Adipose tissue (tissue), 3 donors: ENCODE measurements around the gene NDUFB5. TPM values are rescaled to one million over a fixed set of nuclear protein-coding genes. Genes with fewer than 3 reads are reported as not detected.
"Not testable (repeated sequence)": the region's sequence is repeated elsewhere in the genome, so short reads cannot be mapped to it uniquely, and the experiment has no call there.

ENCODE experiments used
- H3K27ac ChIP-seq: one replicate; pipeline ENCODE4 v1.5.1; 2013; ENCODE audit warnings: low read depth, low read length
- WGBS, 3 donors: extraction: QIAGEN DNeasy Blood & Tissue Kit; methylation state at CpG; one replicate each; pipeline ENCODE4 v1.1.7; 2013; 5-methylcytosine and 5-hydroxymethylcytosine counted together
- polyA plus RNA-seq, 3 donors: library from polyadenylated mRNA; stranded (reverse); fragments of 200-250 nt; gene quantifications; one replicate each; pipeline ENCODE4 v1.2.3, GENCODE V29; 2013
- donor health status: healthy with polysubstance abuse.
- donor health status: Bipolar disorder and iron deficiency.
- donor health status: healthy.

Gene NDUFB5
- polyA plus RNA-seq, 3 donors, result 42.5 to 145 (median 86.6) TPM

DNA sequence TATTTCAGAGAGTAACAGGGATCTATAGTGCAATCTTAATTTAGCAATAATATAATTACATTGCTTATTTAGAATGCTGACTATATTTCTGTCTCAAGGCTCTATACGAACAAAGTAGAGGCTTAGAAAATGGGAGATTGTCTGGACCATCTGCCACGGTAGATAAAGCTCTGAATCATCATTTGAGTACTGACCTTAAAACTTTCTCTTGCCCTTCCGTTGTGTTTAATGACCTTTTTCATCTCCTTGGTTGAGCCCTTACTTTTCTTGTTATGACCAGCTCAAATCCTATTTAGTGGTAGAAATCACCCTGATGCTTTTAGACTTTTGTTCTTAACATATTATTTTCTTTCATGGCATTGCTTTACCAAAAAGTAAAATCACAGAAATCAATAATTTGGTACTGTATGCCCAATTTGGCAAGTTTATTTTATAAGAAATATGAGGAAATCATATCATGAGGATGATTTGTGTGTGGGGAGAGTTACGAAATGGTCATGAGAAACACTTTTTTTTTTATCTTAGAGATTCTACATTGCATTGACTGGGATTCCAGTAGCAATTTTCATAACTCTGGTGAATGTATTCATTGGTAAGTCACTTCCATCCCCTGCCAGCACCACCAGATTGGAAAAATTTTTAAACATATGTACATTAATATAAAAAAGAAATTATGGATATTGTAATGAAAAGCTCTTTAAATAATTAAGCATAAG lies 11.0 kb downstream of the NDUFB5 start:
- H3K27ac ChIP-seq, result no peak overlapping the region
- WGBS, 3 donors, result 77 to 82% (median 80%) methylated on average over 4 of the region's 4 CpGs

DNA sequence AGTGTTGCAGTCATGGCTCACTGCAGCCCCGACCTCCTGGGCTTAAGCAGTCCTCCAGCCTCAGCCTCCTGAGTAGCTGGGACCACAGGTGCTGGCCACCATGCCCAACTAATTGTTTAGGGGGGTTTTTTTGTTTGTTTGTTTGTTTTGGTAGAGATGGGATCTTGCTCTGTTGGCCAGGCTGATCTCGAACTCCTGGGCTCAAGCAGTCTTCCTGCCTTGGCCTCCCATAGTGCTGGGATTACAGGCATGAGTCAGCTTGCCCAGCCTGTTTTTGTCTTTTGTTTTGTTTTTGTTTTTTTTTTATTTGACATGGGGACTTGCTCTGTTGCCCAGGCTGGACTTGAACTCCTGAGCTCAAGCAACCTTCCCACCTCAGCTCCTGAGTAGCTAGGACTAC lies 17.4 kb downstream of the NDUFB5 start:
- 95 to 98% (median 96%) methylated on average over 2 of the region's 2 CpGs for WGBS, 3 donors
- H3K27ac ChIP-seq, result no peak overlapping the region

DNA sequence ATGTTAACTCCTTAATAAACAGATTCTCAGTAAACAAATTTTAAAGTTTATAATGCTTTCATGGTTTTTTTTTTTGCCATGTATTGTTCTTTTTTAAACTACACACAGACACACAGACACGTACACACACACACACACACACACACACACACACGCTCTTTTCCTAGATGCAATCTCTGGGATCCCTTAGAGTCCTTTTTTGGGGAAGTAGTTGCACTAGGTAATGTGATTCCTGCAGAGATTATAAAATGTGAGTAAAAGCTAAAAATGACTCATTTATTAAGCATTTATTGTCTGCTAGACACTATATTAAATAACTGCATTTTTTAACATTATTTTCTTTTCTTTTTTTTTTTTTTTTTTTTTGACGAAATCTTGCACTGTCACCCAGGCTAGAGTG lies 19.9 kb downstream of the NDUFB5 start:
- H3K27ac ChIP-seq, result no peak overlapping the region
- 78 to 88% (median 81%) methylated on average over 3 of the region's 3 CpGs for WGBS, 3 donors

DNA sequence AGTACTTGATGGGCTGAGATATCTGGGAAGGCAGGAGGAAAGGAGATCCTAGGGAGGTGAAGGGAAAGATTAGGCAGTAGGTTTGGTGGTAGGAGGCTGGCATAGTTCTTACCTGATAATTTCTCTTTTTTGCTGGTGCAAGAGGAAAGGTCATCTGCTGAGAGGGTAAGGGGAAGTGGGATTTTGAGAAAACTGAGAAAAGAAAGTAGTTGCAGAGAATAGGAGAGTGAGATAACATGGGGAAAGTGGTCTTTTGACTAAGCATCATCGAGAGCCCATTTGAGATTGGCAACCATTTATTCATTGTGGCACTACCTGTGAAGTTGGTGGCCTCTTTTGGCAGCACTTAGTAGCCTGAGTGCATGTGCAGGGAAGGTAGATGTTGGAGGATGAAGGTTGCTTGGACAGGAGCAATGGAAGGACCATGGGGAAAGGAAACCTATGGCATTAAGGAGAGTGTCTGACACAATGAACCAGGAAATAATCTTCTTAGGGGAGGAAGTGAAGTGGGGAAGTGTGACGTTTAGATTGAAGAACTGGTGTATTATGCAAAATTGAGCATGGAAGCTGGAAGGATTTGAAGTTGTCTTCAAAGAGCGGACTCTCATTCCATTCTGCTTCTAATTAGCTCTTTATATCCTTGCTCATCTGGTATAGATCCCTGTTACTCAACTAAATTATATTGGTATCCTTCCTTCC lies 26.3 kb downstream of the NDUFB5 start:
- H3K27ac ChIP-seq, result no peak overlapping the region
- WGBS, 3 donors, result 69 to 82% (median 74%) methylated on average over 3 of the region's 3 CpGs

DNA sequence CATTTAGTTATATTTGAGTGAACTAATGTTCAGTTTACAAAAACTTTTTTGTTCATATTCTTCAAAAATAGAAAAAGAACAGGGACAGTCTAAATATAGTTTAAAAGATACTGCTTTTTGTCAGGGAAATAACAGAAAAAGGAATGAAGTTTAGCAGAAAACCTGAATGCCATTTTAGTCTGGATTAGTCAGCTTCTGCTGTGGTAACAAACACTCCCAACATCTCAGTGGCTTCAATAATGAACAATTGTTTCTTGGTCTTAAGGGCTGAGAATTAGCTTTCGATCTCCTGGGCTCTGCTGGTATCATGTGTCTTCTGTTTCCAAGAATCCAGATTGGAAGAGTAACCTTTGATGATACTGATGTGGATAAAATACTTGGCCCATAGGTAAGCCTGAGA lies 35.9 kb downstream of the NDUFB5 start:
- H3K27ac ChIP-seq, result no peak overlapping the region
- WGBS, 3 donors, result 94 to 97% (median 95%) methylated on average over 1 of the region's 1 CpG

DNA sequence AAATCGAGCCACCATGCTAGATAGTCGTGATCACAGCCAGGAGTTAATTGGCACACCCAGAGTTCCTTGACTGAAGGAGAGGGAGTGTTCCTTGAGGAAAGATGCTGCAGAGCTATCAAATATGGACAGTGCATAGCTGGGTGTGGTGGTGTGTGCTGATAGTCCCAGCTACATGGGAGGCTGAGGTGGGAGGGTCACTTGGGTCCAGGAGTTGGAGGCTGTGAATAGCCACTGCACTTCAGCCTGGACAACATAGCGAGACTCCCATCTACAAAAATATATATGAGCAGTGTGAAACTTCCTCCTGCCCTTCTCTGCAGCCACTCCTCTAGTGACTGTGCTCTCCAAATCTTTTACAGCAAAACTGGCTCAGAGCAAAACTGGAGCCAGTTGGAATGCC lies 38.3 kb downstream of the NDUFB5 start:
- WGBS, 3 donors, result 86 to 91% (median 87%) methylated on average over 3 of the region's 3 CpGs
- H3K27ac ChIP-seq, result no peak overlapping the region

DNA sequence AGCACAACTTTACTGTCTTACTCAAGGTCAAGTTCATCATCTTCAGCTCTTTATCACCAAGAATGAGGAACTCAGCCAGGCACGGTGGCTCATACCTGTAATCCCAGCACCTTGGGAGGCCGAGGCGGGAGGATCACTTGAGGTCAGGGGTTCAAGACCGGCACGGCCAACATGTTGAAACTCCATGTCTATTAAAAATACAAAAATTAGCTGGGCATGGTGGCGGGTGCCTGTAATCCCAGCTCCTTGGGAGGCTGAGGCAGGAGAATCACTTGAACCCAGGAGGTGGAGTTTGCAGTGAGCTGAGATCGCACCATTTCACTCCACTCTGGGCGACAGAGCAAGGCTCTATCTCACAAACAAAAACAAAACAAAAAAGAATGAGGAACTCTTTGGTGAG lies 39.2 kb downstream of the NDUFB5 start:
- WGBS, 3 donors, result 90 to 96% (median 93%) methylated on average over 8 of the region's 8 CpGs

DNA sequence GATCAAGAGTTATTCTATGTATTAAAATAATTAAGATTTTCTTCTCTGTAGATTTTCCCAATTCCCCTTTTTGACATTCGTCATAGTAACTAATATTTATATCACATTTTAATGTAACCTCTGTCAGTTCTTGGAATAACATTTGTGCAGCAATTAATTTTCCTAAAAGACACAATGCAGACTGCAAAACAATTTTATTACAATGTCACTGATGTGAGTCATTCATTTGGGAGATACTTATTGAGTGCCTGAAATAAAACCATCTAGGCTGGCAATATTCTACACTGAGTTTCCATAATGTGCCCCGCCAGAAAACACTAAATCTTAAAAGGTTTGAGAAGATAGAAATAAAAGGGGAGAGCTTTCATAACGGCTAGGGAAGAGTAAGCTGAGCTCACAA lies 41.6 kb downstream of the NDUFB5 start:
- no peak overlapping the region for H3K27ac ChIP-seq
- WGBS, 3 donors, result 80 to 92% (median 83%) methylated on average over 3 of the region's 3 CpGs

More for the DNA sequence above, 39.2 kb downstream of the NDUFB5 start:
- not testable (repeated sequence) for H3K27ac ChIP-seq

DNA sequence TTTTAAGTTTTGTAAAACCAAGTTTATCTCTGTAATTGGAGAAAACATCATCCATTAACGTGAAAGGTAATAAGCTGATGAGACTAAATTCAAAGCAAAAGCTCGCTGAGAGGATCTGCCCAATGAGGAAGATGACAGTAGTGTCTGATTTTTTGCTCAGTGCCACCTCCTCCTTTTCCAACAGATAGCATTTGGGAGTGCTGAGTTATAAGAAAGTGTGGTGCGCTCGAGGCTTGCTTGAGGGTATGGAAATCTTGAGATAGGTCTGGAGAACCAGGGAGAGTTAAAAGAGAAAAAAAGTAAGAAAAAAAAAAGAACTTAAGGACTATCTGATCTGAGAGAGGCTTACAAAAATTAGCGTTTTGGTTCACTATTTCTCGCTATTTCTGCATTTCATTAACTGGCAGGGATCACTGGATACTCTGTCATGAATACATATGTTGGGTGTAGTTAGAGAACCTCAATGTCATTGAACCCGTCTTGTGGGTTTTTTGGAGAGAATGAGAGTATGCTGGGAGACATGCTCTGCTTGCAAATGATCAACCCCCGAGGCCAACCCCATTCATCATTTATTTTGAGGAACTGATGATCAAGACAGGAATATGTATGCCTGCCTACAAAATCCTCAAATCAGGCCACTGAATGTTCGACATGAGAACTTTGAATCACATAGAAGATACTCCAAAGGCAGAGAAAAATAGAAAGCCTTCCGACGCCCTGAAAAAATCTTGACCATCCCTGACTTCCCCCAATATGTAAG lies 47.3 kb downstream of the NDUFB5 start:
- H3K27ac ChIP-seq, result no peak overlapping the region
- WGBS, 3 donors, result 47 to 49% (median 48%) methylated on average over 11 of the region's 11 CpGs

DNA sequence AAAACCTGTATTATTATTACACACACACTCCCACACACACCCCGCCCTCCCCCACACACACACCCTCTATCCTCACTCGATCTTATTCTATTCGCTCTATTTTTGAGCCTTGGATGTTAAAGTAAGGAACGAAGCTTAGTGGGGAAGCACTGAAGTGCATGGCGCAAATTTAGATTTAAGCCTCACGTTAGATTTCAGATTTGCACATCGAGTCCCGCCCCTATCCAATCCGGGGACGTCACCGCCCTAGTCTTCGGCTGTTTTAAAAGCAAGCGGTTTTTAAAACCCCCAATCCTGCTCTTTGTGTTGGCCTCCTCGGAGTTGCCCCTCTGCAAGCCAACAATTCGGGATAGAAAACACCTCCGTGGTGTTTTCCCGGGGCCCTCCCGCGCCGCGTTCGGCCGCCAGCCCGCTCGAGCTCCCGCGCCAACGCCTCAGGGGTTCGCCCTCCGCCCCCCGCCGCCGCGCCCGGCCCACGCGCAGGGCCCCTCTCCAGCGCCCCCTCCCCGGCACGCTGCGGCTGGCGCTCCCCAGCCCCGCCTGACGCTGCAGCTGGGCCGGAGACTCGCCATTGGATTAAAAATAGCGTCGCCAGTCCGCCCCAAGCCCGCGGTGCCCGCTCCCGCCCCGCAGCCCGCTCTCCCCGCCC lies 48.0 kb downstream of the NDUFB5 start, which contains the start of gene USP13:
Gene USP13 (plus strand): TSS at position 594 of the 649 bp plus-strand sequence. CDS start 186 bp downstream, outside the sequence.
- peak within 1 kb of the TSS; percentile 35 for H3K27ac ChIP-seq
- WGBS, 3 donors, result 0 to 1% (median 1%) methylated on average over 49 to 56 of the region's 56 CpGs

DNA sequence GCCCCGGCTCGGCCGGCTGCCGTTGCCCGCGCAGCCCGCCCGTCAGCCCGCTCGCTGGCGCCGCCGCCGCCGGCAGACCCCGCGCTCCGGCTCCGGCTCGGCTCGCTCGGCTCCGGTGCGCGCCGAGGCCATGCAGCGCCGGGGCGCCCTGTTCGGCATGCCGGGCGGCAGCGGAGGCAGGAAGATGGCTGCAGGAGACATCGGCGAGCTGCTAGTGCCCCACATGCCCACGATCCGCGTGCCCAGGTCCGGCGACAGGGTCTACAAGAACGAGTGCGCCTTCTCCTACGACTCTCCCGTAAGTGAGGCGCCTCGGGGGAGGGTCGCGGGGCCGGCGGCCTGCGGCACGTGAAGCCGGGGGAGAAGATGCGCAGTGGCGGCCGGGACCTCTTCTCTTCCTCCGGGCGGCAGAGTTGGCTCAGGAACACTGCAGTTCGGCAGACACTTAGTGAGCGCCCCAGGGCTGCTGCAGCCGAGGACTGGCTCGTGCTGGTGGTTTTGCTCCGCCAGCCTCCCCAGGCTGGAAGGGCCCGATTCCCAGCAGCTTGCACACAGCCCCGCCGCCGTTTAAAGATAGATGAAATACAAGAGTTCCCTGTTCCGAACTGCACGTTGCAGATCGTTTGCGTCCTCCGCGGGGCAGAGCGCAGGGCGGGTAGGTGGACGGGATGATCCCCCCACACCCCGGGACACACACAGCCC lies 48.7 kb downstream of the NDUFB5 start:
- WGBS, 3 donors, result 0% methylated on average over 62 to 77 of the region's 77 CpGs
- H3K27ac ChIP-seq, result peak overlapping the region; percentile 35

DNA sequence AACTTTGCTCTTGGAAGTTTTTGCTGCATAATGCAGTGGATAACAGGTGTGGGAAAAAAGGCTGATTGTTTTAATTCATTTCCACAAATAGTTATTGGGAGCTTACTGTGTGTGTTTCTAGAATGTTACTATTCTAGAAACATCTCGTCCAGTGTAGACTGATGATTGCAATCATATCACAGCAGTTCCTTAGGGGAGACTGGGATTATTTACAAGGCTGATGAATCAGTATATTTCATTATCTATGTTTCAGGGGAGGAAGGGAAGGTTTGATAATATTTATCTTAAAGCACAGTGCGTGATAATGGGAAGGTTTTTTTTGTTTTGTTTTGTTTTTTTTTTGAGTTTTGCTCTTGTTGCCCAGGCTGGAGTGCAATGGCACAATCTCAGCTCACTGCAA lies 50.6 kb downstream of the NDUFB5 start:
- 80 to 92% (median 82%) methylated on average over 2 of the region's 2 CpGs for WGBS, 3 donors
- no peak overlapping the region for H3K27ac ChIP-seq

DNA sequence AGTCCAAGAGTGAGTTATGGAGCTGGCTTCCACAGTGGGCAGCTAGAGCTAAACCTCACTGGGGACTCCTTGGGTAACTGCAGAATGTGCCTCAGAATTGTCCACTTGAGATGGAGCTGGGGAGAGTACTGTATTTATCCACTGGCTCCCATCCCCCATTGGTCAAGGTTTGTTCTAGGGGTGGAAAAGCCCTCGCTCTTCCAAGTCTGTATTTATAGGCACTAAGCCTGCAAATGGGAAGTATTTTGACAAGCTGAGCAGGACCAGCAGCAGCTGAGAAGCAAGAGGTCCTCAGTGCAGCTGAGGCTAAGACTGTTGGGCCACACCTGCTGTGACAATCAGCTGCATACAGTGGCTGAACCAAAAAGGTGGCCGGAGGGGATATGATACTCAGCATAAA lies 54.0 kb downstream of the NDUFB5 start:
- 87 to 92% (median 89%) methylated on average over 2 of the region's 2 CpGs for WGBS, 3 donors
- H3K27ac ChIP-seq, result no peak overlapping the region

DNA sequence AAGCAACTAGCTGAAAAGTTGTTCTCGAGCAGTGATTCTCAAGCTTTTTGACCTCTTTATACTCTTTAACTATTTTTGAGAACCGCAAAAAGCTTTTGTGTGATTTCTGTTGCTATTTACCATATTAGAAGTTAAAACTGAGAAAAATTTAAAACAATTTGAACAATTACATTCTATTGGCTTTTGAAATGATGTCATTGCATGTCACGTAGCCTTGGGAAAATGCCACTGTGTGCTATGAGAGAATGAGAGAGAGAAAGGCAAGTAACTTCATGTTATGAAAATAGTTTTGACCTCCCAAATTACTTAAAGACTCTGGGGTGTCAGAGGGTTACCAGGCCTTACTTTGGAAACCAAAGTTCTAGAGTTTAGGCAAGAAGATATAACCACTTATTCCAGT lies 56.3 kb downstream of the NDUFB5 start:
- WGBS, 3 donors, result 83 to 92% (median 92%) methylated on average over 3 of the region's 3 CpGs
- H3K27ac ChIP-seq, result no peak overlapping the region

DNA sequence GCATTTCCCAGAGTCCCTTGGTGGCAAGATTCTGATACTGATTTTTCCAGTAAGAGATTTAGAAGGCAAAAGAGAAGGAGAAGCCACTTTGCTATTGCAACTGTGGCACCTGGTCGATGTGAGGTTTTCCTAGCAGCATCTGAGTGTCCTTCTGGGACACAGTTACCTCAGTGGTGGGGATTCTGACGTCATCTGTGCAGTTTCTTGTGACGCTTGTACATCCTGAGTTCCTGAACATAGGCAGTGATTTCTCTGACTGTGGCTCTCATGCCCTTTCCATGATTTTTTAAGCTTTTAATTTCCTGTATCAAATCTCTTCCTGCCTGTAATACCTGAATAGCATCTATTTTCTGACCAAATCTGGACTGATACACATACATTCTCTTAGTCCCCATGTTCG lies 57.2 kb downstream of the NDUFB5 start:
- 72 to 82% (median 75%) methylated on average over 4 of the region's 4 CpGs for WGBS, 3 donors
- H3K27ac ChIP-seq, result no peak overlapping the region

DNA sequence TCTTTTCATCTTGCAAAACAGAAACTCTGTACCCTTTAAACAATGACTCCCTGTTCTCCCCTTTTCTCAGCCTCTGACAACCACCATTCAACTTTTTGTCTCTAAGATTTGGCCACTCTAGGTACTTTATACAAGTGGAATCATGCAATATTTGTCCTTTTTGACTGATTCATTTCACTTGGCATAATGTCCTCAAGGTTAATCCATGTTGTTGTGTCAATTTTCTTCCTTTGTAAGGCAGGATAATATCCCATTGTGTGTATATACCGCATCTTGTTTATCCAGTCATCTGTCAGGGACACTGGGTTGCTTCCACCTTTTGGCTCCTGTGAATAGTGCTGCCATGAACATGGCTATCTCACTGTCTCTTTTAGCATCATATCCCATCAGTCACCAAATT lies 58.5 kb downstream of the NDUFB5 start:
- WGBS, 3 donors, result 71 to 98% (median 83%) methylated on average over 1 of the region's 1 CpG
- no peak overlapping the region for H3K27ac ChIP-seq

DNA sequence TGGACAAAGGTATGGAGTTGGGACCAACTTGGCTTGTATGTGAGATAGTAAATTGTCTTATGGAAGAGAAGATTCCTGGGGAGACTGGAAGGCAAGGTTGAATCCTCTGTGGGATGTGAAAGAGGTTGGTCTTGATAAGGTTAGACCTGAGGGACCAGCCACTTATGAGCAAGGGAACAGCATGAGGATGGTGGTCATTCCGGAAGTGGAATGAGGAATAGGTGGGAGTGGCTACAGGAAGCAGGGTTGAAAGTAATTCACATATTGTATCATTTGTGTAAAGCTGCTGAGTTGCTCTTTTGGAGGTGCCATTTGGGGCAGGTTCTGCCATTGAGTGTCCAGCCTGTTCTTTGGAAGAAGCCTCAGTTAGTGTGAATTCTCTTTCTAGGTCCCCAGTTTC lies 61.4 kb downstream of the NDUFB5 start:
- WGBS, 3 donors, result 51 to 80% (median 57%) methylated on average over 1 of the region's 1 CpG
- H3K27ac ChIP-seq, result no peak overlapping the region

DNA sequence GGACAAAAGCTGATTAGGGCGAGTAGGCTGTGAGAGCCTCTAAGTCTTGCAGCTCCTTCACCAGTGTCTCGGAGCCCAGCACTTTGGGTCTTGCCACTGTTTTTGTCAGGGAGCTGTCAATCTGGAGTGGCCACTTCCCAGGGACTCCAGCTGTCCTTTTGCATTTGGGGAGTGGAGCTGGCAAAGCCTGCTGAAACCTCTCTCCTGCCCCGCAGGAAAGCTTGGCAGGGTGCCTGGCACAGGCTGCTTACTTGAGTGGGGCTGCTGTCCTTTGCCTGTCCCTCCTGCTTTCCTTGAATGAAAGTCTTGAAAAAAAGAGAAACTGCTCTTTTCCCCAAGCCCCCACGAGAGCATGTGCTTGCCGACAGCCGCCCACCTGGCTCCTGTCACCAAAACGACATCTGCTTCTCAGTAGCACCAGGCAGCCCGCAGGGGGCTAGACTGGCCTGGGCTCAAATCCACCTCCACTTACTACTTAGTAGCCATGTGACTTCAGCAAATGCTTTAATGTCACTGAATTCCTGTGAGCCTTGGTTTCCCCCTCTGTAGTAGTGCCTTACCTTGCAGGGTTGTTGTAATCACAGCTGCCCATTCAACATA lies 61.9 kb downstream of the NDUFB5 start:
- WGBS, 3 donors, result 47 to 66% (median 56%) methylated on average over 8 of the region's 8 CpGs
- H3K27ac ChIP-seq, result no peak overlapping the region
